Adrenal gland (tissue), 12 donors: ENCODE measurements around the gene RUNX3. TPM values are rescaled to one million over a fixed set of nuclear protein-coding genes. Genes with fewer than 3 reads are reported as not detected.

Source experiments
- DNase-seq, 7 donors: peaks; one replicate each; pipeline ENCODE4 v3.0.0-alpha.2; 2019 to 2020
- H3K27ac ChIP-seq, 5 donors: fragments of 200-600 bp; sonication (generic) in 4 of 5; 1 replicate in 3 of 5; 2 replicates in 2 of 5; pipeline versions ENCODE4 v1.5.1 to v1.8.0; 2016 to 2020; ENCODE audit warnings: mild to moderate bottlenecking in 1 of 5
- H3K27me3 ChIP-seq: fragments of 200-600 bp; 2 replicates; pipeline ENCODE4 v1.8.0; 2021
- H3K36me3 ChIP-seq, 2 donors: fragments of 200-600 bp; replicated peaks in 1 of 2; 1 replicate in 1 of 2; 2 replicates in 1 of 2; pipeline versions ENCODE4 v1.5.1 to v1.8.0; 2018 to 2022
- H3K4me1 ChIP-seq, 2 donors: fragments of 200-600 bp; replicated peaks in 1 of 2; 1 replicate in 1 of 2; 2 replicates in 1 of 2; pipeline versions ENCODE4 v1.5.1 to v1.8.0; 2018 to 2021
- H3K4me3 ChIP-seq, 4 donors: fragments of 200-600 bp; sonication (generic) in 3 of 4; one replicate each; pipeline ENCODE4 v1.5.1; 2016 to 2018
- H3K9me3 ChIP-seq, 3 donors: fragments of 200-600 bp; sonication (generic) in 1 of 3; replicated peaks in 1 of 3; 1 replicate in 2 of 3; 2 replicates in 1 of 3; pipeline versions ENCODE4 v1.5.1 to v1.8.0; 2016 to 2021
- POLR2A ChIP-seq, 2 donors: fragments of 450-650 bp; IDR thresholded peaks; one replicate each; pipeline ENCODE4 v1.6.1; 2017; ENCODE audit warnings: antibody characterized with exemption in 2 of 2, mild to moderate bottlenecking in 2 of 2, moderate library complexity in 1 of 2
- WGBS, 4 donors: extraction: QIAGEN DNeasy Blood & Tissue Kit in 2 of 4; methylation state at CpG; one replicate each; pipeline versions ENCODE4 v1.1.5 to v1.1.7; 2013 to 2017; 5-methylcytosine and 5-hydroxymethylcytosine counted together
- intact Hi-C, 2 donors: fragments of 100-400 bp; cut with DNase I; formaldehyde crosslinking; loops; one replicate each; pipeline versions ENCODE4 v1.14.1 to v1.15.0; 2022 to 2023
- polyA plus RNA-seq, 3 donors: library from polyadenylated mRNA; stranded (reverse); fragments of 200-250 nt in 2 of 3; fragments of 350-450 nt in 1 of 3; fragmentation: Illumina TruSeq in 1 of 3; extraction: RNeasy Lipid Tissue Mini Kit (QIAGEN cat#74804) in 1 of 3; gene quantifications; one replicate each; pipeline ENCODE4 v1.2.3, GENCODE V29; 2013 to 2014
- total RNA-seq, 9 donors: library from RNA; depleted of rRNA in 4 of 9; stranded (reverse); fragments of >200 nt in 4 of 9; fragments of 120-200 nt in 1 of 9; fragmentation: NEBNext Ultra II Directional in 1 of 9; extraction: Animal tissue kit (Norgen Biotek cat#: 25700) in 1 of 9; gene quantifications; one replicate each; pipeline versions ENCODE4 v1.1.0 to v1.2.4, GENCODE V29; 2013 to 2023
- TF ChIP-seq, protein P1 (sequence below), 6 experiments: fragments of 450-650 bp in 4 of 6; fragments of 200-600 bp in 2 of 6; sonication (generic) in 1 of 6; IDR thresholded peaks; 1 replicate in 5 of 6; 2 replicates in 1 of 6; pipeline versions ENCODE4 v1.5.1 to v1.8.0; 2016 to 2021; ENCODE audit warnings: antibody characterized with exemption in 6 of 6, mild to moderate bottlenecking in 2 of 6, moderate library complexity in 1 of 6
- donor health status: healthy with polysubstance abuse.
- donor health status: Bipolar disorder and iron deficiency.
- donor health status: DM: yes; HTN: yes; CAD: no.
- donor health status: DM: no; HTN: no; CAD: no.
- donor health status: DM: no; HTN: no; CAD: no.
- donor health status: DM: yes; HTN: yes; CAD: no.

The RUNX3 gene
- total and polyA plus RNA-seq, 12 donors: 0.06 to 7.5 (median 2.7) TPM

DNA sequence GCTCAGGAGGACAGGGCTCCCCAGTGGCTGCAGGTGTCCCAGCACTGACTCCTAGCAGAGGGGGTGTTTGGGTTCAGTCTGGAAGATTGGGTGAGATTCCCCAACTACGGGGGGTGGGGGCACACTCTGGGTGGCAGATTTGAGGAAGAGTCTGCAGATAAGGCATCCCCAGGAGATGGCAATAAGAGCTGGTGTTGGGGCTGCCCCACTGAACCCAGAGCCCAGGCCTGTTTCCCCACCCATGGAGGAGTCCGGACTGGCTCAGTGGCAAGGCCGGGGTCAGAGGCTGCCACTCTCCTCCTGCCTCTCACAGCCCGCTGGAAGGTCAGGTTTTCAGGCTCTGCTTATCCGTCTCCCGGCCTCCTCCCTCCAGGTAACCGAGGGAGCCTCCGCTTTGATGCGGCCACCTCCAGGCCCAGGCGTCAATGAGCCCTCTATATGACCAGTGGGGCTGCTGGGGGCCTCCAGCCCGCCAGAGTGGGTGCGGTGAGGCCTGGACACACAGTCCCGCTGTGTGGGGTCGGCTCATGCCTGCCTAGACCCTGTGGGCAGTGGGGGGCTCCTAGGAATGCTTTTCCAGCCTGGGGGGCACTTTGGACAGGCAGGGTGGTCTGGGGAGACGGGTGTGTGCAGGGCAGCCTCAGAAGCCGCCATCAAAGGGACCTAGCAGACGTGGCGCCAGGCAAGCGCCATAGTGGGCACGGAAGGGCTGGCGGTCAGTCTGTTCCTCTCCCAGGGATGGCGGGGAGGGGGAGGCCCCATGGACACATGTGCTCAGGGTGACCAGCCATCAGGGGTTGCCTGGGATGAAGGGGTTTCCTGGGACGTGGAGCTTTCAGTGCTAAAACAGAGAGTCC is 28.9 kb upstream of the RUNX3 start:
- no peaks in the 10 kb centered on the region for H3K4me1 ChIP-seq
- 84 to 89% (median 84%) methylated on average over 12 to 23 of the region's 23 CpGs for WGBS, 4 donors
- H3K27ac ChIP-seq: no peak overlapping the region
- DNase-seq: no peak
- no peak overlapping the region for H3K4me3 ChIP-seq
- TF ChIP-seq, protein P1, sequence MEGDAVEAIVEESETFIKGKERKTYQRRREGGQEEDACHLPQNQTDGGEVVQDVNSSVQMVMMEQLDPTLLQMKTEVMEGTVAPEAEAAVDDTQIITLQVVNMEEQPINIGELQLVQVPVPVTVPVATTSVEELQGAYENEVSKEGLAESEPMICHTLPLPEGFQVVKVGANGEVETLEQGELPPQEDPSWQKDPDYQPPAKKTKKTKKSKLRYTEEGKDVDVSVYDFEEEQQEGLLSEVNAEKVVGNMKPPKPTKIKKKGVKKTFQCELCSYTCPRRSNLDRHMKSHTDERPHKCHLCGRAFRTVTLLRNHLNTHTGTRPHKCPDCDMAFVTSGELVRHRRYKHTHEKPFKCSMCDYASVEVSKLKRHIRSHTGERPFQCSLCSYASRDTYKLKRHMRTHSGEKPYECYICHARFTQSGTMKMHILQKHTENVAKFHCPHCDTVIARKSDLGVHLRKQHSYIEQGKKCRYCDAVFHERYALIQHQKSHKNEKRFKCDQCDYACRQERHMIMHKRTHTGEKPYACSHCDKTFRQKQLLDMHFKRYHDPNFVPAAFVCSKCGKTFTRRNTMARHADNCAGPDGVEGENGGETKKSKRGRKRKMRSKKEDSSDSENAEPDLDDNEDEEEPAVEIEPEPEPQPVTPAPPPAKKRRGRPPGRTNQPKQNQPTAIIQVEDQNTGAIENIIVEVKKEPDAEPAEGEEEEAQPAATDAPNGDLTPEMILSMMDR (IDR thresholded peaks at IDR 0.05): no peak
- TF ChIP-seq POLR2A (IDR thresholded peaks at IDR 0.05): no peak
- H3K27me3 ChIP-seq: no peaks in the 10 kb centered on the region
- intact Hi-C loops: no loop called here
- no peaks in the 10 kb centered on the region for H3K9me3 ChIP-seq
- H3K36me3 ChIP-seq: no peaks in the 10 kb centered on the region

GRCh38 chr1:24957808-24958752 is 28.0 kb upstream of the RUNX3 start:
- H3K9me3 ChIP-seq: no peaks in the 10 kb centered on the region
- 87 to 93% (median 90%) methylated on average over 14 to 16 of the region's 16 CpGs for WGBS, 4 donors
- no peak overlapping the region for H3K27ac ChIP-seq
- intact Hi-C loops: no loop called here
- DNase-seq: no peak
- no peaks in the 10 kb centered on the region for H3K27me3 ChIP-seq
- H3K4me3 ChIP-seq: no peak overlapping the region
- H3K4me1 ChIP-seq: no peaks in the 10 kb centered on the region
- TF ChIP-seq, protein P1 (IDR thresholded peaks at IDR 0.05): no peak
- TF ChIP-seq POLR2A (IDR thresholded peaks at IDR 0.05): no peak
- no peaks in the 10 kb centered on the region for H3K36me3 ChIP-seq

DNA sequence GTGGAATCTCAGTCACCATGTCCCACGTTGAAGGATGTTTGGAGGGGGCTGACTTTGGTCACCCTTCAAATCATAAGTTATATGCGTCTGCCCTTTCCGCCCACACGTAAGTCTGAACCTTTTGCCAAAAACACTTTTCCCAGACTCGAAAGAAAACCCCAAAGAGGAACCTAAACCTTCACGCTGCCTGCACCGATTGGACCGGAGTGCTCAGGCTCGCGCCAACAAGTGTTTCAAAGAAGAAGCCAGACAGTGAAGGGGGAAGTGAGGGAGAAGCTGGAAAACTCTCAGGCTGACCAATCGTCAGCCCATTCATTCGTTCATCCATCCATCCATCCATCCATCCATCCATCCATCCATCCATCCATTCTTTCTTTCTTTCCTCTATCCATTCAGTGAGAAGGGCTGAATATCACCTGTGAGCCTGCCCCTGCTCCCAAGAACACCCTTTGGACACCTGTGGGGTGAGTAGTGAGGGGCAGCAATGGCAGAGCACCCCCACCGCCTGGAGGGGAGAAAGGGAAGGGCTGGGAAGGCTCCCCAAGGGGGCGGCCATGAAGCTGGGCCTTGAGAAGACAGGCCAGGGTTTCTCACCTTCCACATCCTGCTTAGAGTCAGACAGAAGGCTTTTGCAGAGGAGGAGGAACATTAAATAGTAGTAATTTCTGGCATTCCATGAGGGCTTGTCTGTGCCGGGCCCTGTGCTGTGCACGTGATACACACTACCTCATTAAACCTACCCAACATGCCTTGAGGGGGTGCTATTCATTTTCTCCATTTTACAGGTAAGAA is 27.1 kb upstream of the RUNX3 start:
- no peak for TF ChIP-seq POLR2A (IDR thresholded peaks at IDR 0.05)
- TF ChIP-seq, protein P1 (IDR thresholded peaks at IDR 0.05): no peak
- Histone ChIP-seq H3K27ac (no peak overlapping the region), H3K36me3 (no peaks in the 10 kb centered on the region), H3K27me3 (no peaks in the 10 kb centered on the region), H3K4me3 (no peak overlapping the region), H3K4me1 (no peaks in the 10 kb centered on the region), H3K9me3 (no peaks in the 10 kb centered on the region)
- WGBS, 4 donors: 69 to 74% (median 71%) methylated on average over 16 of the region's 16 CpGs
- intact Hi-C loops: no loop called here
- DNase-seq: peak in 1 of 7 donors; percentile 12
